SKM-1 treated with dmso at 0.1 percent for 144 hours (cell line): Measurements from ENCODE around the gene SNX25.
"Not testable (repeated sequence)": the region's sequence is repeated elsewhere in the genome, so short reads cannot be mapped to it uniquely, and the experiment has no call there.

Experiments used
- DNase-seq: peaks from one replicate; lab custom pipeline; 2025; ENCODE audit not compliant: unreplicated experiment; lab: John Stamatoyannopoulos, UW

The SNX25 gene

DNA sequence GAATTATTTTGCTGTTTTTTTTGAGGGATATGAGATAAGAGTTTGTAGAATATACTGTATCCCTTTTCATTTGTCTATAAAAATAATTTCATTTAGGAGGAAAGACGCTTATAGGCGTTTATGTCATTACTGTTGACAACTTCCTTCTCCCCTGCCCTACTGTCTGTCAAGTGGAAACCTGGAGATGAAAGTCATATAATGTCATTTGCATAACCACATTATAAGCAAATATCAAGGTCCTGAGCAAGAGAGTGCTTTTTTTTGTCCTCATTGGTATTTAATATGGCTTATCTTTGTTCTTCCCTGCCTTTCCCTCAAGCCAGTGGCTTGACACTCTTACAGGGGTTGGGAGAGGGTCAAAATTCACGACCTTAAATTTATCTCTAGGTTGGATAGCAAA, 130.5 kb downstream of the SNX25 start:
- no peak for DNase-seq

DNA sequence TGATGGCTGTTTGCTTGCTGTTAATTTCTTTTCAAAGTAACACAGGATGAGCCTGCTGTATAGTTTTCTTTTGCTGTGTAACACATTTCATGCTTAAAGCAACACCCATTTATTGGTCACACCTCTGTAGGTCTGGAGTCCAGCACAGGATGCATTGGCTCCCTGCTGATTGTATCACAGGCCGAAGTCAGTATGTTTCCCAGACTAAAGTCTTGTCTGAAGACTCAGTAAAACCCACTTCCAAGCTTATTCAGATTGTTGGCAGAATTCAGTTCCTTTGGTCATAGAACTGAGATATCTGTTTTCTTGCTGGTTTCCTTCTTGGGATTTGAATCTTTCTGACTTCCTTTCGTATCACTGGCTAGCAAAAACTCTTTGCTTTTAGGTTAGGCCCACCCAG, 132.0 kb downstream of the SNX25 start:
- DNase-seq, result no peak

DNA sequence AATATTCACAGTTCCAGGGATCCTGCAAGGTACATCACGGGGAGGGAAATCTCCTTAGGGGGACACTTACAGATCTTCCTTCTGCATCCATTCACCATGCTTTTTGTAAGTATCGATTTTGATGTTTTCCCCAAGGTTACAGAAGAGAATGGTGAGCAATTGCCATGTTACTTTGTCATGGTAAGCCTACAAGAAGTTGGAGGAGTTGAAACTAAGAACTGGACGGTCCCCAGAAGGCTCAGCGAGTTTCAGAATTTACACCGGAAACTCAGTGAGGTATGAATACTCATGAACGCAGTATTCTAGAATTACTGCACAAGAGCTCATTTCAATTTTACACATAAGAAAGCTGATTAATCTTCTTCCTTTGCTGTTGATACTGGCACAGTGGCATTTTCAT, 132.4 kb downstream of the SNX25 start:
- DNase-seq, result no peak

DNA sequence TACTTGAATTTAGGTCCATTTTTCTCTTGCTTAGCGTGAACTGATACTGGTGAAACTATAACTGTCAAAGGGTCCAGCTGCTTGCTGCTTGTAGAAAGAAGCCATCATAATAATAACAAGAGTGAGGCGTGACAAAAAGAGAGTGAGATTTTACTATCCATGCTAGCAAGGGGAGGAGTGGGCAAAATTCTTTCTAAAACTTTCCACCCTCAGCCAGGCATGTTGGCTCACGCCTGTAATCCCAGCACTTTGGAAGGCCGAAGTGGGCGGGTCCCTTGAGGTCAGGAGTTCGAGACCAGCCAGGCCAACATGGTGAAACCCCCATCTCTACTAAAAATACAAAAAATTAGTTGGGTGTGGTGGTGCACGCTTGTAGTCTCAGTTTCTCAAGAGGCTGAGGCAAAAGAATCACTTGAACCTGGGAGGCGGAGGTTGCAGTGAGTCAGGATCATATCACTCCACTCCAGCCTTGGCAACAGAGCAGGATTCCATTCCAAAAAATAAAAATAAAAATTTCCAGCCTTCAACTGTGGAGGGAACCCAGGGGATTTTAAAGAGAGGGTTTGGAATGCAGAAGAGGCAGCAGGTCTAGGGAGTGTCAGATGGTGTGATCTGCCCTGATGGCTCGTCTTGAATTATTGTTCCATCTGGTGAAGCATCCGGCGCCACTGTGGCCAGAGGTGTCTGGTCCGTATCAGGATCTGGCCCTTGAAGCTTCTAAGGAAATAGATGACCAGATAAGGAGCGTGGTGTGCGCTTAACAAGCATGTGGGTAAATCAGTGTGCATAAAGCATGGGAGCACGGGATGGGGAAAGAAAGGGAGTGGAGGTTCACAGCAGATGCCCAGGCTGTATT, 134.6 kb downstream of the SNX25 start:
- no peak for DNase-seq

DNA sequence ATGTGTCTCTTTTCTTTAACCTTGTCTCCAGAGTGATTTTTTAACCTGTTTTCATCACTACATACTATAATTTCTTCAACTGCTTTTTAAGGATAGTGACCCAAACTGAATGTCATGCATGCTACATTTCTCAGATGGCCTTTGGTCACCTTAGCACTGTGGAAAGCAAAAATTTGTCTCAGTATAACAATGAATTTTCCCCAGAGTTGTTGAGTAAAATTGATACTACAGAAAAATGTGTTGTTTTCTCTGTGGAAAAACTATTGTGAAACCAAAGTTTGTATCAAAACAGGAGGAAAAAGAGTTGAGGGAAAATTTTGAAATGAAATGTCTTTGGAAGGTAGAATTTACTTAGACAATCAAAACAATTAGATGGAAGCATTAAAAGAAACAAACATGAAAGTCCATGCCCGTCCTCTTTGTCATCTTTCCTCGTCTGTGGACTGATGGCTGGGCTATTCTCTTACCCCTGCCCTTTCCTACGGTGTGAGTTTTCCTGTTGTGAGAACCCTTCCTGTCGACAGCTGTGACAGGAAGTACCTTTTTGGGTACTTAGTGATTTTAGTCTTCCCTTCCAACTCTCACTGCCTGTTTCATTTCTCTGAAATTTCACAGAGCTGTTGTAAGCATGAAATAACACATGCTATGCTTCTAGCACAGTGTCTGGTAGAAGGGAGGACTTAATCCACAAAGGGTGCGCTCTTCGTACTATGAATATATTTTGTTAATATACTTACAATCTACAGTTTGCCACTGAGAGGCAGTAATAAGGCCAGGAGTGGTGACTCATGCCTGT, 135.5 kb downstream of the SNX25 start:
- no peak for DNase-seq

DNA sequence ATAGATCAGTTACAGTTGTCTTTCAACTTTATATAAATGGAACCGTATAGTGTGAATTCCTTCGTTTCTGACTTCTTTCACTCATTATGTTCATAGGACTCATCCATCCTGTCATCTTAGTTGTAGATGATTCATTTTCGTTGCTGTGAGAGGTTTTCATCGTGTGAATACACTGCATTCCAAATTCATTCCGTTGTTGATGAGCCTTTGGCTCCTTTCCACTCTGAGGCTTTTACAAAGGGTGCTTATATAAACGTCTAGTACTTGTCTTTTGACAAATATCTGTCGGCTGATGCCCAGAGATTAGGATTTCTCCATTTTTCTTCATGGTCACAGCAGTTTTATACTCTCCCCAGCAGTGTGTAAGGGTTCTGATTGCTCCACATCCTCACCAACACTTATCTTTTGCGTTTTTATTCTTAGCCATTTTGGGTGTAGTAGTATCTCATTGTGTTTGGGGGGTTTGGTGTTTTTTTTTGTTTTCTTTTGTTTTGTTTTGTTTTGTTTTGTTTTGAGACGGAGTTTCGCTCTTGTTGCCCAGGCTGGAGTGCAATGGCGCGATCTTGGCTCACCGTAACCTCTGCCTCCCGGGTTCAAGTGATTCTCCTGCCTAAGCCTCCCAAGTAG, 137.7 kb downstream of the SNX25 start:
- DNase-seq, result no peak

DNA sequence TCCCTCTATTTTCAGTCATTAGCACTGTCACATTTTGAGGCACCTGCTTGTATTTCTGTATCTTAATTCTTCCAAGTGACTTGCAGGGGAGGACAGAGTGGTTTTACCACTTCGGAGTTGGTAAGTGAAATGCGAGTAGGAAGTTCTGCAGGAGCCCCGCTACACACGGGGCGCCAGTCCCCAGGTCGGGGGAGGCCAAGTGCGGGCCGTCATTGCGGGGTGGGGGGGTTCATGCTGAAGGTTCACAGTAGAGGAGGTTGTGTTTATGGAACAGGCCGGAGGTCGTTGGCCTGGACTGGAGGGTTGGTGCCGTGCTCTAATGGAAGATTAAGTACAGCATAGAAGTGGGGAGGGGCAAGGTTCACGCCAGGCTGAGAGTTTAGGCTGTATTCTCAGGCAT, 142.3 kb downstream of the SNX25 start:
- DNase-seq, result no peak

DNA sequence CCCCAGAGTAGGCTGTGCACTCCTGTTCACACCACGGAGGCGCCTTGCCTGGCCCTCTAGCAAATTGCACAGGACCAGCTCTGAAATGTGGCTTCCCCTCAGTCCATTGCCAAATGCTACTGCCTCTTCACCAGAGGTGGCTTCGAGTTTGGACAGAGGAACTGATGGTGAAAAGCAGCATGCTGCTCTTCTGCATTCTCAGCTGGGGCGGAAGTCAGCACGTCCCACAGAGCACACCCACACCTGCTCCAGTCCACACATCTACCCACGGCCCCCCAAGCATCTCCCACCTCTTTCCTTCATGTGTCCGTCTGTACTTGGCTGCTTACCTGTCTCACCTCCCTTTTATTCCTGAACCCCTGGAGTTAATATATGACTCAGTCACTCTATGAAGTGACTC, 142.8 kb downstream of the SNX25 start:
- DNase-seq, result no peak

DNA sequence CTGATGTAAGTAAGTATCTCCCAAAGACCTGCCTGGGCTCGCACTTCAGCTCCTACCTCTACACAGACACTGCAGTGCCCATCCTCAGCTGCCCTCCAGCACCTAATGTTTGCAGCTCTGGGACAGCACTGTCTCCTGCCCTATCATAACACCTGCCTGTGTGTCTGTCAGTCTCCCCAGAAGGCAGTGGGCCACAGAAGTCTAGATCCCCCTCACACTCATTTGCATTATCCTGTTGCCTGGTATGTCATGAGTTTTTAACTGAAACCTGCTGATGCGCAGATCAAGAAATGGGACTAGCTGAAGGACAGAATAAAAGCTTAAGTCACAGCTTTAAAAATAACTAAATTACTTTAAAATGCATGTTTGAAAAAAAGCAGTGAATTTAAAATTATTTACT, 143.3 kb downstream of the SNX25 start:
- no peak for DNase-seq

DNA sequence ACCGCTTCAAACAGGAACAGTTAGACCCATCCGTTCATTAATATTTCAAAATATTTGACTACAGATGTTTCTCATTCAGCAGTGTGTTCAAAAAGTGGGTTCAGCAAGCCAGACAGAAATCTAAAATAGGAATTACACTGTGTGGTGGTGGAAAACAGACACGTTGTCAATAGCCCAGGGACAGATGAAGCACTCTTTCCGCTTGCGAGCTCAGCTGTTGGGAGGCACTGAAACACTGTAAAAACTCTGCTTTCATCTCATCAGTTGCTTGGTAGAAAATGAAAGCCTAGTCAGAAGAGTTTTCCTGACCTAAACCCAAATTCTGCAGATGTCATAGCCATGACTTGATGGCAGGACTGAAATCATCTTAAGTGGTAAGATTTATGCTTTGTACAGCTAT, 147.8 kb downstream of the SNX25 start:
- DNase-seq, result no peak

DNA sequence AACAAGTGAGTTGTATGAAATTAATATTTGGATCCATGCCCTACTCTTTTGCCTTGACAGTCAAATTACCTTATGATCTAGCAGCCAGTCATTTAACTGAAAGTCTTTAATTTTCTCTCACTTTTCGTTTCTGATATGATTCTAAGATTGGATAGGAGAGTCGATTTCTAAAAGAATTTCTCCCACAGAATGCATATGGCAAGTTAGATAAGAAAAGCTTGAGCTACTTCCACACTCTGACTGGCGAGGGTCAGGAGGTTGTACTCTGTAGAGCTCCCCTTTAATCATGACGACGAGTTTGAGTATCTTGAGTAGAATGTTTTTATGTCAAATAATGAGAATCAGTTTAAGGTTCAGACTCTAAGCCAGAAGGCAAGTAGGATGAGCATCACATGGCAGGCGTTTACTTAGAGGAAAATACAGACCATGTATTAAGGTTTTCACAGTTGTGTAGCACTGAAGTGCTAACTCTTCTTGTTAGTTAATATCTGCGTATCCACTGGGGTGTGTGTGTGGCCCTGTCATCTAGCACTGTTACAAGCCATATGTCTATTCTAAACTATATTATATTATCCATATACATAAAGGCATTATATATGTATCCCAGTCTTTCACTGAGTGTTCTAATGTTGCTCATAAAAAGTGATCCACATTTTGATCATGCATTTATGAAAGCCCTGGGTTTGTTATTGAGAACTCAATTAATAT, 148.5 kb downstream of the SNX25 start:
- DNase-seq, result no peak

DNA sequence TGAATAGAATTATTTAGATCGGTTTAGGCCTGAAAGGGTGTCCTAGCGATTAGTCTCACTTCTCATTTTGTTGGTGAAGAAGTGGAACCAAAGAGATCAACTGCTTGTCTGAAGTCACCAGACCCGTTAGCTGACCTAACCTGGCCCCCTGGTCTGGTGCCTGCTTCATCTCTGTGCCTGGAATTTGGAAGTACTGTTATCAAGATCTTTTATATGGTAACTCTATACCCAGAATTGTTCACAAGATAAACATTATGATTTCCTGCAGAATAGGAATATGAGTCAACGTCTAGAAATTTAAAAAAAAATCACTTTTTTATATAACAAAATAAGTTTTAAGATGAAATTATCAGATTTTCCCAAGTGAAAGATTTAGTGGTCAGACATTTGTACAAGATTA, 149.1 kb downstream of the SNX25 start:
- DNase-seq, result no peak

DNA sequence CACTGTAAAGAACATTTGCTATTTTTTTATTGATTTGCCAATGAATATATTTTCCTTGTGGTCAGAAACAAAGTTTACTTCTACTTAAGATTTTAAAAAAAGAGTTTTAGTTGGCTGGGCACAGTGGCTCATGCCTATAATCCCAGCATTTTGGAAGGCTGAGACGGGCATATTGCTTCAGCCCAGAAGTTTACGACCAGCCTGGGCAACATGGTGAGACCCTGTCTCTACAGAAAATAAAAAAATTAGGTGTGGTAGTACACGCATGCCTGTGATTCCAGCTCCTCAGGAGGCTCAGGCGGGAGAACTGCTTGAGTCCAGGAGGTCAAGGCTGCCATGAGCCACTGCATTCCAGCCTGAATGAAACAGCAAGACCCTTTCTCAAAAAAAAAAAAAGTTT, 149.6 kb downstream of the SNX25 start:
- no peak for DNase-seq

DNA sequence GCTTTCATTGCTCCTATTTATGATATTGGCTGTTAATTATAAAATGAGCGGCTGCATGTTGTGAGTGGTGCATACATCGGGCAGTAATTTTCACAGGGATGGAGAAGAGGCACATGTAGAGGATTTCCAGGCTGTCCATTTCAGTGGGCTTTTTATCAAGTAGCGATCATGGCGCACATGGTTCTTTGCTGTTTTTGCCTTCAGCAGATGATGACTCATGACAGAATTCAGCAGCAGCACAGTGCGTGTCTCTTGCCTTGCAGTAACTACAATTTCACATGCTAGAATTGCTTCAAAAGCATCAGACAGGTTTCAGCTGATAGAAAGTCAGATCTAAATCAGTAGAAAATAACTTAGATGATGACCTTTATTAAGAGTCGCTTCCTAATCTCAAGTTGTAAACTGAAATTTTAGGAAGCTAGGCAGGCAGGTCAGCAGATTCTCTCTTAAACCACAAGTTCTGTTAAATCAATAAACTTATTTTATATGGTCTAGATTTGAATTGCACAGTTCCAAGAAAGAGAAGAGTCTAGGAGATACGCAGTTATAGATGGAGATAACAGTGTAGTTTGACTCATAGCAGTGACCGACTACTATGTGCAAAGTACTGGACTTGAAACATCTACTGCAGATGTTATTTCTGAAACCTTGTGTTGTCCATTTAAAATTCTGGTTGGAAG, 150.5 kb downstream of the SNX25 start:
- no peak for DNase-seq

DNA sequence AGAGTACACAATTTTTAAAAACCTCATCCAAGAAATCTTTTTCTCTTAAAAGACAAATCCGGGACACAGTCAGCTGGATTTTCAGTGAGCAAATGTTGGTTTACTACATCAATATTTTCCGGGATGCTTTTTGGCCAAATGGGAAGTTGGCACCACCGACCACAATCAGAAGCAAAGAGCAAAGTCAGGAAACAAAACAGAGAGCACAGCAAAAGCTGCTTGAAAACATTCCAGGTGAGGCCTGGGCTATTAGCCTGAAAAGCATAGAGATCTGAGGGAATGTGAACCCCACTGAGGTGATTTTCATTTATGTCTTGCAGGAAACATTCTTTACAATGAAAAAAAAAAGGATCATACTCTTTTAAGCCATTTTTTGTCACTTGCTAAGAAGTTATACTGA, 152.5 kb downstream of the SNX25 start:
- no peak for DNase-seq

DNA sequence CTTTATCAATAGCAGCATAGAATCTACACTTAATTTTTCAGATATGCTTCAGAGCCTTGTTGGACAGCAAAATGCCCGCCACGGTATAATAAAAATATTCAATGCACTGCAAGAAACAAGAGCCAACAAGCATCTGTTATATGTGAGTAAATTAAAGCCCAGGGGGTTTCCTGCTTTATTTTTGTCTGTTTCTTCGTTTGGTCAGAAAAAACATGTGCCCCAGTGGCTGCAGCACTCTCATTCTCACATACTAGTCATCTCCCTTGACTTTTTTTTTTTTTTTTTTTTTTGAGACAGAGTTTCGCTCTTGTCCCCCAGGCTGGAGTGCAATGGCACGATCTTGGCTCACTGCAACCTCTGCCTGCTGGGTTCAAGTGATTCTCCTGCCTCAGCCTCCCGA, 153.2 kb downstream of the SNX25 start:
- DNase-seq, result not testable (repeated sequence)

DNA sequence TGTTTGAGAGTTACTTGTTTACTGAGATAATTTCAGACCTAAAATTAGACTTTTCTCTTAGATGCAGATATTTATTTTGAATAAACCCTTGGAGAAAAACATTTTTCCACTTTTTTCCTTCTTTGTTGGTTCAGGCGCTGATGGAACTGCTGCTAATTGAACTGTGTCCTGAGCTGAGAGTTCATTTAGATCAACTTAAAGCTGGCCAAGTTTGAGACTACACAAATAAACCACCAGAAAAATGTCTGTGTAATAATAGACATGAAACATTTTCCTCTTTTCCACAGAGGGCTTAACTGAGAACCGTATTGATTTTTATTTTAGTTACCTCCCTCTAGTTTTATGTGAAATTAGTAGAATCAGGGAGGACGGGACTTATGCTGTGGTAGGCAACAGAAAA, 153.9 kb downstream of the SNX25 start:
- DNase-seq, result no peak

DNA sequence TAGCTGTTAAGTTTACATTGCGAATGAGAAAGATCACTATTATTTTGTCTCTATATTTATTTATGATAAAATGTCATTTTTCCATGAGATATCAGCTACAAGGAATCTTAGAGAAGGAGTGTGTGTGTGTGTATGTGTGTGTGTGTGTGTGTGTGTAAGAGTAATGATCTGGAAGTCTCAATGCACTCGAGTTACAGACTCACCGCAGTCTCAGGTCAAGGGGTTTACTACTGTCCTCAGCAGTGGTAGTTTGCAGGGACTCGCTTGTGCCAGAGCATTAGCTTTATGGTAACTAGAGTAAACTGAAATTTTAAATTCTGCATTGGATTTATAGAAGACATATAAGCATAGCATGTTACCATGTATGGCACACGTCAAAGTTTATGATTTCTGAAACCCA, 155.5 kb downstream of the SNX25 start:
- DNase-seq, result no peak

DNA sequence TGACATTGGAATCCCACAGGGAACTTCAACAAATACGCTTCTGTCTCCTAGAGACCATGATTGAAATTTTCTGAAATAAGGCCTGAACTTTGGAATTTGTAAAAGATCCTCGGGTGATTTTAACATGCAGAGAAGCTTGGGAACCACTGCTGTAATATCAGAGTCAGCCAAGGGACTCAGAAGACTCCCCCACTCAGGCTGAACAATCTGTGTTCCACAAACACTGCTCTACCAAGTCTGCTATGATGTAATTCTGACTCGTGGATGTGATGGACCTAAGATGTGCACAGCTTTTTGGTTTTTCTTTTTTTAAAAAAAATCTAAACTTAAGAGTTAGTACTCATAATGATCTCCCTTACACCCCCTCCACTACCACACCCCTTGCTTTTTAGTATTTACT, 160.3 kb downstream of the SNX25 start:
- DNase-seq, result no peak

DNA sequence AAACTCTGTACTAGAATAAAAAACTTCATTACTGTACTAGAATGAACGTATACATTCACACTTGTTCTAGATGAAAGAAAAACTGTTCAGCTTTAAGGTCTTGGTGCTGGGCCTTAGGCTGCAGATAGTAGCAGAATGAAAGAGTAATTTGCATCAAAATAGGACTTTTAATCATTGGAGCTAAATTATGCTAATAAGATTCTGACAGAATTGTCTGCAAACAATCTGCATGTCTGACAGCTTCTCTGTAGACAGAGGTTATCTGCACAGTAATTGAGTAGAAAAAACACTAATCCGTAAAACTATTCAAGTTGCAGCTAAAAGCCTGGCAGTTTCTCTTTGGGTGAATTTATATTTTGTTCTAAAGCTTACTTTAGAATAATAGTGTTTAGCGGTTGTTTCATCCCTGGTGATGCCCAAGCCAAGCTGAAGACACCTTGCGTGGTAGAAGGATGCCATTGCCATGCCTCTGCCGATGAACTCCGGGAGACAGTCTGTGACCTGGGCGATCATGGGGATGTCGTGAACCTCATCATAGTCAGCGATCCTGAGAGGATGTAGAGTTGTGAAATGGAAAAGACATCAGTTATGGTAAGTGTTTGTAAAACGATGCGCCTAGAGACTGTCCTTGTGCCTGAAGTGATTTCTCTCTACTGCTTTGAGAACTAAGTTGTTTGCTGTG, 161.0 kb downstream of the SNX25 start:
- no peak for DNase-seq
